Measurements from ENCODE around the gene PRADC1.

DNA sequence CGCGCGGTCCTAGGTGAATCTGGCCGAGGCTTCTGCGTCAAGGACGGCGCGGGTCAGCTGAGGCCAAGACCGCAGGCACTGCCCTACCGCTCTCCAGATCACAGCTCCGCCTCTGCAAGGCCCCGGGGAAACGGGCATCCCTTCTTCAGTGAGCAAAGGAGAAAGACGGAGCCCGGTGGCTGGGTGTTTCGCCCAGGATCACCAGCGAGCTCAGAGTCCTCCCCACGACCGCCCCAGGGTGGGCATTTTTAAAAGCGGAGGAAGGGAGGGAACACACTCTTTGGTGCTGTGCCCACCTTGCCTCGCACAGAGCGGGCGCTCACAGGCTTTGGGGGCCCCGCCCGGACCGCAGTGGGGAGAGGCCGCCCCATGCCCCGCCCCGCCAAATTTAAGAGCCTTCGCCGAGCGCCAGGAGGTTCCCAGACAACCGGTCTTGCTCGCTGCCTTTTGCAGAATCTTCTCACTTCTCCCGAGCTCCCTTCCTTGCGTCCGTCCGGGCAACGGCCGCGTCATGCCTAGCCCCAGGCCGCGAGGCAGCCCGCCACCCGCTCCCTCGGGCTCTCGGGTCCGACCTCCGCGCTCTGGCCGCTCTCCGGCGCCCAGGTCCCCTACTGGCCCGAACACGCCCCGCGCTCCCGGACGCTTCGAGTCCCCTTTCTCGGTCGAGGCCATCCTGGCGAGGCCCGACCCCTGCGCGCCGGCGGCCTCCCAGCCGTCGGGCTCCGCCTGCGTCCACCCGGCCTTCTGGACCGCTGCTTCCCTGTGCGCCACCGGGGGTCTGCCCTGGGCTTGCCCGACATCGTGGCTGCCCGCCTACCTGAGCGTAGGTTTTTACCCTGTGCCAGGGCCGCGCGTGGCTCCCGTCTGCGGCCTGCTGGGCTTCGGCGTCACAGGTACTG, 30.6 kb downstream of the PRADC1 start, which contains the start of gene NOTO:
- TF ChIP-seq, protein P1, sequence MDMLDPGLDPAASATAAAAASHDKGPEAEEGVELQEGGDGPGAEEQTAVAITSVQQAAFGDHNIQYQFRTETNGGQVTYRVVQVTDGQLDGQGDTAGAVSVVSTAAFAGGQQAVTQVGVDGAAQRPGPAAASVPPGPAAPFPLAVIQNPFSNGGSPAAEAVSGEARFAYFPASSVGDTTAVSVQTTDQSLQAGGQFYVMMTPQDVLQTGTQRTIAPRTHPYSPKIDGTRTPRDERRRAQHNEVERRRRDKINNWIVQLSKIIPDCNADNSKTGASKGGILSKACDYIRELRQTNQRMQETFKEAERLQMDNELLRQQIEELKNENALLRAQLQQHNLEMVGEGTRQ (CRISPR knock-in tag; IDR thresholded peaks at IDR 0.05), result no peak; the same call in 1 of the 2 replicates
- TF ChIP-seq, protein P2, sequence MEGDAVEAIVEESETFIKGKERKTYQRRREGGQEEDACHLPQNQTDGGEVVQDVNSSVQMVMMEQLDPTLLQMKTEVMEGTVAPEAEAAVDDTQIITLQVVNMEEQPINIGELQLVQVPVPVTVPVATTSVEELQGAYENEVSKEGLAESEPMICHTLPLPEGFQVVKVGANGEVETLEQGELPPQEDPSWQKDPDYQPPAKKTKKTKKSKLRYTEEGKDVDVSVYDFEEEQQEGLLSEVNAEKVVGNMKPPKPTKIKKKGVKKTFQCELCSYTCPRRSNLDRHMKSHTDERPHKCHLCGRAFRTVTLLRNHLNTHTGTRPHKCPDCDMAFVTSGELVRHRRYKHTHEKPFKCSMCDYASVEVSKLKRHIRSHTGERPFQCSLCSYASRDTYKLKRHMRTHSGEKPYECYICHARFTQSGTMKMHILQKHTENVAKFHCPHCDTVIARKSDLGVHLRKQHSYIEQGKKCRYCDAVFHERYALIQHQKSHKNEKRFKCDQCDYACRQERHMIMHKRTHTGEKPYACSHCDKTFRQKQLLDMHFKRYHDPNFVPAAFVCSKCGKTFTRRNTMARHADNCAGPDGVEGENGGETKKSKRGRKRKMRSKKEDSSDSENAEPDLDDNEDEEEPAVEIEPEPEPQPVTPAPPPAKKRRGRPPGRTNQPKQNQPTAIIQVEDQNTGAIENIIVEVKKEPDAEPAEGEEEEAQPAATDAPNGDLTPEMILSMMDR (IDR thresholded peaks at IDR 0.05), result no peak
- no peak for TF ChIP-seq CBFB (CRISPR knock-in tag; IDR thresholded peaks at IDR 0.05; ENCODE audit: low read depth)
- no peak for TF ChIP-seq ZNF121 (CRISPR knock-in tag; IDR thresholded peaks at IDR 0.05)
- no peak for TF ChIP-seq ZNF423 (CRISPR knock-in tag; IDR thresholded peaks at IDR 0.05)
- TF ChIP-seq FOXP1 (CRISPR knock-in tag; IDR thresholded peaks at IDR 0.05; ENCODE audit: borderline replicate concordance), result no peak; the same call in none of the 2 replicates
- TF ChIP-seq TEAD1 (CRISPR knock-in tag; IDR thresholded peaks at IDR 0.05), result no peak; the same call in 1 of the 2 replicates
- no peak for TF ChIP-seq KAT7 (CRISPR knock-in tag; IDR thresholded peaks at IDR 0.05; ENCODE audit: borderline replicate concordance)
- TF ChIP-seq, protein P3, sequence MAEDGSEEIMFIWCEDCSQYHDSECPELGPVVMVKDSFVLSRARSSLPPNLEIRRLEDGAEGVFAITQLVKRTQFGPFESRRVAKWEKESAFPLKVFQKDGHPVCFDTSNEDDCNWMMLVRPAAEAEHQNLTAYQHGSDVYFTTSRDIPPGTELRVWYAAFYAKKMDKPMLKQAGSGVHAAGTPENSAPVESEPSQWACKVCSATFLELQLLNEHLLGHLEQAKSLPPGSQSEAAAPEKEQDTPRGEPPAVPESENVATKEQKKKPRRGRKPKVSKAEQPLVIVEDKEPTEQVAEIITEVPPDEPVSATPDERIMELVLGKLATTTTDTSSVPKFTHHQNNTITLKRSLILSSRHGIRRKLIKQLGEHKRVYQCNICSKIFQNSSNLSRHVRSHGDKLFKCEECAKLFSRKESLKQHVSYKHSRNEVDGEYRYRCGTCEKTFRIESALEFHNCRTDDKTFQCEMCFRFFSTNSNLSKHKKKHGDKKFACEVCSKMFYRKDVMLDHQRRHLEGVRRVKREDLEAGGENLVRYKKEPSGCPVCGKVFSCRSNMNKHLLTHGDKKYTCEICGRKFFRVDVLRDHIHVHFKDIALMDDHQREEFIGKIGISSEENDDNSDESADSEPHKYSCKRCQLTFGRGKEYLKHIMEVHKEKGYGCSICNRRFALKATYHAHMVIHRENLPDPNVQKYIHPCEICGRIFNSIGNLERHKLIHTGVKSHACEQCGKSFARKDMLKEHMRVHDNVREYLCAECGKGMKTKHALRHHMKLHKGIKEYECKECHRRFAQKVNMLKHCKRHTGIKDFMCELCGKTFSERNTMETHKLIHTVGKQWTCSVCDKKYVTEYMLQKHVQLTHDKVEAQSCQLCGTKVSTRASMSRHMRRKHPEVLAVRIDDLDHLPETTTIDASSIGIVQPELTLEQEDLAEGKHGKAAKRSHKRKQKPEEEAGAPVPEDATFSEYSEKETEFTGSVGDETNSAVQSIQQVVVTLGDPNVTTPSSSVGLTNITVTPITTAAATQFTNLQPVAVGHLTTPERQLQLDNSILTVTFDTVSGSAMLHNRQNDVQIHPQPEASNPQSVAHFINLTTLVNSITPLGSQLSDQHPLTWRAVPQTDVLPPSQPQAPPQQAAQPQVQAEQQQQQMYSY (CRISPR knock-in tag; IDR thresholded peaks at IDR 0.05), result no peak
- TF ChIP-seq NFYB (CRISPR knock-in tag; conservative IDR thresholded peaks at IDR 0.05; ENCODE audit: low read depth), result no peak
- TF ChIP-seq, protein P4, sequence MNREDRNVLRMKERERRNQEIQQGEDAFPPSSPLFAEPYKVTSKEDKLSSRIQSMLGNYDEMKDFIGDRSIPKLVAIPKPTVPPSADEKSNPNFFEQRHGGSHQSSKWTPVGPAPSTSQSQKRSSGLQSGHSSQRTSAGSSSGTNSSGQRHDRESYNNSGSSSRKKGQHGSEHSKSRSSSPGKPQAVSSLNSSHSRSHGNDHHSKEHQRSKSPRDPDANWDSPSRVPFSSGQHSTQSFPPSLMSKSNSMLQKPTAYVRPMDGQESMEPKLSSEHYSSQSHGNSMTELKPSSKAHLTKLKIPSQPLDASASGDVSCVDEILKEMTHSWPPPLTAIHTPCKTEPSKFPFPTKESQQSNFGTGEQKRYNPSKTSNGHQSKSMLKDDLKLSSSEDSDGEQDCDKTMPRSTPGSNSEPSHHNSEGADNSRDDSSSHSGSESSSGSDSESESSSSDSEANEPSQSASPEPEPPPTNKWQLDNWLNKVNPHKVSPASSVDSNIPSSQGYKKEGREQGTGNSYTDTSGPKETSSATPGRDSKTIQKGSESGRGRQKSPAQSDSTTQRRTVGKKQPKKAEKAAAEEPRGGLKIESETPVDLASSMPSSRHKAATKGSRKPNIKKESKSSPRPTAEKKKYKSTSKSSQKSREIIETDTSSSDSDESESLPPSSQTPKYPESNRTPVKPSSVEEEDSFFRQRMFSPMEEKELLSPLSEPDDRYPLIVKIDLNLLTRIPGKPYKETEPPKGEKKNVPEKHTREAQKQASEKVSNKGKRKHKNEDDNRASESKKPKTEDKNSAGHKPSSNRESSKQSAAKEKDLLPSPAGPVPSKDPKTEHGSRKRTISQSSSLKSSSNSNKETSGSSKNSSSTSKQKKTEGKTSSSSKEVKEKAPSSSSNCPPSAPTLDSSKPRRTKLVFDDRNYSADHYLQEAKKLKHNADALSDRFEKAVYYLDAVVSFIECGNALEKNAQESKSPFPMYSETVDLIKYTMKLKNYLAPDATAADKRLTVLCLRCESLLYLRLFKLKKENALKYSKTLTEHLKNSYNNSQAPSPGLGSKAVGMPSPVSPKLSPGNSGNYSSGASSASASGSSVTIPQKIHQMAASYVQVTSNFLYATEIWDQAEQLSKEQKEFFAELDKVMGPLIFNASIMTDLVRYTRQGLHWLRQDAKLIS (CRISPR knock-in tag; IDR thresholded peaks at IDR 0.05; ENCODE audit: borderline replicate concordance), result no peak
- TF ChIP-seq CREB1 (CRISPR knock-in tag; IDR thresholded peaks at IDR 0.05), result no peak; the same call in 1 of the 2 replicates
- TF ChIP-seq SMAD4 (CRISPR knock-in tag; IDR thresholded peaks at IDR 0.05), result no peak
- TF ChIP-seq, protein P5, sequence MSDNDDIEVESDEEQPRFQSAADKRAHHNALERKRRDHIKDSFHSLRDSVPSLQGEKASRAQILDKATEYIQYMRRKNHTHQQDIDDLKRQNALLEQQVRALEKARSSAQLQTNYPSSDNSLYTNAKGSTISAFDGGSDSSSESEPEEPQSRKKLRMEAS (CRISPR knock-in tag; IDR thresholded peaks at IDR 0.05), result peak; percentile 78

All from WTC11 (cell line).